WTC11 (cell line): ENCODE data around the gene DUOX1.

ENCODE experiments used
- ATF3 ChIP-seq: sonication (generic); formaldehyde crosslinking; conservative IDR thresholded peaks from 2 replicates; pipeline ENCODE4 v1.8.1; 2022; ENCODE audit warnings: mild to moderate bottlenecking, missing genetic modification reagents
- CBFB ChIP-seq: sonication (generic); formaldehyde crosslinking; IDR thresholded peaks from 2 replicates; pipeline ENCODE4 v1.8.1; 2022; ENCODE audit warnings: mild to moderate bottlenecking, low read depth, missing genetic modification reagents
- CREB1 ChIP-seq: sonication (generic); formaldehyde crosslinking; IDR thresholded peaks from 2 replicates; pipeline ENCODE4 v1.8.0; 2023; ENCODE audit warnings: mild to moderate bottlenecking, missing genetic modification reagents
- CTCF ChIP-seq: fragments of 200-600 bp; IDR thresholded peaks from 2 replicates; pipeline ENCODE4 v1.8.0; 2022; ENCODE audit warnings: antibody characterized with exemption
- GRHL2 ChIP-seq: fragments of 250-450 bp; sonication (Bioruptor Pico); IDR thresholded peaks from 2 replicates; pipeline ENCODE4 v1.8.0; 2022; ENCODE audit warnings: mild to moderate bottlenecking, moderate library complexity; ENCODE audit not compliant: insufficient replicate concordance, severe bottlenecking
- MAX ChIP-seq: sonication (generic); formaldehyde crosslinking; IDR thresholded peaks from 2 replicates; pipeline ENCODE4 v1.8.0; 2022; ENCODE audit warnings: mild to moderate bottlenecking, missing genetic modification reagents
- NFE2L1 ChIP-seq: sonication (generic); formaldehyde crosslinking; IDR thresholded peaks from 2 replicates; pipeline ENCODE4 v1.8.1; 2023; ENCODE audit warnings: missing genetic modification reagents
- NR2C2 ChIP-seq: sonication (generic); formaldehyde crosslinking; IDR thresholded peaks from 2 replicates; pipeline ENCODE4 v1.8.0; 2022; ENCODE audit warnings: mild to moderate bottlenecking, missing genetic modification reagents

GRCh38 chr15:45130291-45131000, 652 bp downstream of the DUOX1 start:
- TF ChIP-seq ATF3 (no peak), NR2C2 (CRISPR knock-in tag) (no peak), NFE2L1 (CRISPR knock-in tag) (no peak), GRHL2 (CRISPR knock-in tag) (no peak), CREB1 (CRISPR knock-in tag) (no peak), CBFB (CRISPR knock-in tag) (no peak), CTCF (no peak), MAX (CRISPR knock-in tag) (no peak)
